ENCODE data around the gene LTB4R2. TPM values are rescaled to one million over a fixed set of nuclear protein-coding genes. Genes with fewer than 3 reads are reported as not detected.

The LTB4R2 gene
- total and polyA plus RNA-seq, 7 donors = 0.08 to 2.3 (median 0.96) TPM

- TF ChIP-seq CTCF (IDR thresholded peaks at IDR 0.05) = no peak
- H3K27ac ChIP-seq = no peak overlapping the region
- H3K27me3 ChIP-seq (ENCODE audit: insufficient read depth in 3 of 3, low read length in 2 of 3) = no peaks in the 10 kb centered on the region
- no peak overlapping the region for H3K4me3 ChIP-seq
- DNase-seq = no peak
- intact Hi-C loops (cut with DNase I) = no loop called here
- no peaks in the 10 kb centered on the region for H3K4me1 ChIP-seq
- H3K36me3 ChIP-seq (ENCODE audit: insufficient read depth in 1 of 2, low read depth in 1 of 2) = peaks cover 8 to 47% of the 10 kb centered on the region in 2 donors
- H3K9me3 ChIP-seq = no peaks in the 10 kb centered on the region
- WGBS, 3 donors = 90 to 92% (median 91%) methylated on average over 9 of the region's 9 CpGs
- ATAC-seq = no peak
These were observed 42.4 kb upstream of the LTB4R2 start for GRCh38 chr14:24267516-24267915.

- ATAC-seq (no peak), DNase-seq (no peak)
- Histone ChIP-seq H3K27me3 (ENCODE audit: insufficient read depth in 3 of 3, low read length in 2 of 3) (no peaks in the 10 kb centered on the region), H3K27ac (no peak overlapping the region), H3K36me3 (ENCODE audit: insufficient read depth in 1 of 2, low read depth in 1 of 2) (peaks cover 8 to 47% of the 10 kb centered on the region in 2 donors), H3K4me1 (no peaks in the 10 kb centered on the region), H3K9me3 (no peaks in the 10 kb centered on the region), H3K4me3 (no peak overlapping the region)
- intact Hi-C loops (cut with DNase I) = no loop called here
- WGBS, 3 donors = 85 to 93% (median 93%) methylated on average over 9 of the region's 9 CpGs
- no peak for TF ChIP-seq CTCF (IDR thresholded peaks at IDR 0.05)
These were observed 41.7 kb upstream of the LTB4R2 start for GRCh38 chr14:24268225-24268624.

- WGBS, 3 donors = 89 to 94% (median 91%) methylated on average over 8 of the region's 8 CpGs
- Histone ChIP-seq H3K9me3 (no peaks in the 10 kb centered on the region), H3K27ac (no peak overlapping the region), H3K4me1 (no peaks in the 10 kb centered on the region), H3K4me3 (no peak overlapping the region), H3K36me3 (ENCODE audit: insufficient read depth in 1 of 2, low read depth in 1 of 2) (peaks cover 8 to 47% of the 10 kb centered on the region in 2 donors), H3K27me3 (ENCODE audit: insufficient read depth in 3 of 3, low read length in 2 of 3) (no peaks in the 10 kb centered on the region)
- DNase-seq (no peak), ATAC-seq (no peak)
- TF ChIP-seq CTCF (IDR thresholded peaks at IDR 0.05) = no peak
- intact Hi-C loops (cut with DNase I) = no loop called here
These were observed 40.6 kb upstream of the LTB4R2 start for GRCh38 chr14:24269368-24269767.

GRCh38 chr14:24269910-24270536 is 39.9 kb upstream of the LTB4R2 start:
- DNase-seq (no peak), ATAC-seq (no peak)
- no peak for TF ChIP-seq CTCF (IDR thresholded peaks at IDR 0.05)
- H3K27ac ChIP-seq = no peak overlapping the region
- H3K9me3 ChIP-seq = no peaks in the 10 kb centered on the region
- 90 to 93% (median 90%) methylated on average over 14 of the region's 14 CpGs for WGBS, 3 donors
- no peaks in the 10 kb centered on the region for H3K27me3 ChIP-seq (ENCODE audit: insufficient read depth in 3 of 3, low read length in 2 of 3)
- no peak overlapping the region for H3K4me3 ChIP-seq
- peaks cover 8 to 47% of the 10 kb centered on the region in 2 donors for H3K36me3 ChIP-seq (ENCODE audit: insufficient read depth in 1 of 2, low read depth in 1 of 2)
- intact Hi-C loops (cut with DNase I) = loop anchor here in 1 of 2 donors (2.0 kb wide), 1 partner anchor 27 kb away; the partner anchor contains the start of gene TINF2
- H3K4me1 ChIP-seq = no peaks in the 10 kb centered on the region
